HG02678 (cell line): Measurements from ENCODE around the gene BEST2.
A peak's percentile ranks its signal among the peaks of the same experiment; 100 is the strongest.

Source experiments
- ATAC-seq: cut with Tn5 transposase; IDR thresholded peaks from one replicate; pipeline ENCODE4 v1.9.1; 2021; ENCODE audit warnings: mild to moderate bottlenecking, moderate library complexity; ENCODE audit not compliant: unreplicated experiment

The BEST2 gene

GRCh38 chr19:12766051-12766521 is 14.5 kb downstream of the BEST2 start:
- no peak for ATAC-seq

GRCh38 chr19:12767150-12767549 is 15.6 kb downstream of the BEST2 start:
- no peak for ATAC-seq

- ATAC-seq: no peak
Observed at GRCh38 chr19:12767666-12768065, 16.1 kb downstream of the BEST2 start.

GRCh38 chr19:12769689-12770088 is 18.1 kb downstream of the BEST2 start:
- ATAC-seq: no peak

- no peak for ATAC-seq
Observed at GRCh38 chr19:12770922-12771321, 19.3 kb downstream of the BEST2 start.

- ATAC-seq: no peak
Observed at GRCh38 chr19:12772323-12772722, 20.7 kb downstream of the BEST2 start.

GRCh38 chr19:12773571-12773970 is 22.0 kb downstream of the BEST2 start:
- no peak for ATAC-seq

- ATAC-seq: peak; percentile 7
Observed at GRCh38 chr19:12774588-12775555, 23.3 kb downstream of the BEST2 start, which contains the start of gene HOOK2. Gene HOOK2, minus strand, starts transcription at chr19:12775552. Its CDS starts 103 bp downstream, at chr19:12775449.

- no peak for ATAC-seq
Observed at GRCh38 chr19:12777217-12778016, 25.8 kb downstream of the BEST2 start.

- ATAC-seq: no peak
Observed at GRCh38 chr19:12778017-12778904, 26.7 kb downstream of the BEST2 start.

GRCh38 chr19:12778905-12779161 is 27.2 kb downstream of the BEST2 start:
- ATAC-seq: no peak

- no peak for ATAC-seq
Observed at GRCh38 chr19:12779162-12779993, 27.8 kb downstream of the BEST2 start.

- ATAC-seq: no peak
Observed at GRCh38 chr19:12782174-12782423, 30.5 kb downstream of the BEST2 start.

- ATAC-seq: peak; percentile 49
Observed at GRCh38 chr19:12782424-12783290, 31.1 kb downstream of the BEST2 start.

- ATAC-seq: no peak
Observed at GRCh38 chr19:12783291-12783848, 31.8 kb downstream of the BEST2 start.

- no peak for ATAC-seq
Observed at GRCh38 chr19:12783849-12784393, 32.3 kb downstream of the BEST2 start.

GRCh38 chr19:12784394-12784870 is 32.8 kb downstream of the BEST2 start:
- no peak for ATAC-seq

- no peak for ATAC-seq
Observed at GRCh38 chr19:12784871-12785430, 33.4 kb downstream of the BEST2 start.
